Hepatocyte (in vitro differentiated cells): ENCODE data around the gene NOS1. TPM values are rescaled to one million over a fixed set of nuclear protein-coding genes. Genes with fewer than 3 reads are reported as not detected.

ENCODE experiments used
- DNase-seq: peaks from one replicate; pipeline ENCODE4 v3.0.0-alpha.2; 2016; ENCODE audit warnings: low spot score
- H2AFZ ChIP-seq: fragments of 200-600 bp; sonication (generic); 2 replicates; pipeline ENCODE4 v1.6.0; 2016; ENCODE audit warnings: antibody characterized with exemption, mild to moderate bottlenecking
- H3K27ac ChIP-seq: fragments of 200-600 bp; sonication (generic); 2 replicates; pipeline ENCODE4 v1.5.1; 2016; ENCODE audit warnings: mild to moderate bottlenecking
- H3K27me3 ChIP-seq: fragments of 200-600 bp; sonication (generic); 2 replicates; pipeline ENCODE4 v1.6.1; 2016
- H3K36me3 ChIP-seq: fragments of 200-600 bp; sonication (generic); replicated peaks from 2 replicates; pipeline ENCODE4 v1.5.1; 2016; ENCODE audit warnings: low read depth; ENCODE audit not compliant: insufficient read depth
- H3K4me1 ChIP-seq: fragments of 200-600 bp; sonication (generic); 2 replicates; pipeline ENCODE4 v1.5.1; 2016; ENCODE audit warnings: mild to moderate bottlenecking, moderate library complexity; ENCODE audit not compliant: insufficient read depth
- H3K4me2 ChIP-seq: fragments of 200-600 bp; sonication (generic); 2 replicates; pipeline ENCODE4 v1.6.0; 2016
- H3K4me3 ChIP-seq: fragments of 200-600 bp; sonication (generic); 2 replicates; pipeline ENCODE4 v1.5.1; 2016; ENCODE audit warnings: mild to moderate bottlenecking
- H3K79me2 ChIP-seq: fragments of 200-600 bp; sonication (generic); 2 replicates; pipeline ENCODE4 v1.6.0; 2017; ENCODE audit warnings: mild to moderate bottlenecking
- H3K9me2 ChIP-seq: fragments of 200-600 bp; sonication (generic); replicated peaks from 2 replicates; pipeline ENCODE4 v1.6.0; 2017; ENCODE audit warnings: mild to moderate bottlenecking; ENCODE audit not compliant: insufficient read depth
- H3K9me3 ChIP-seq: fragments of 200-600 bp; sonication (generic); 2 replicates; pipeline ENCODE4 v1.5.1; 2016; ENCODE audit warnings: low read depth, mild to moderate bottlenecking
- H4K20me1 ChIP-seq: fragments of 200-600 bp; sonication (generic); 2 replicates; pipeline ENCODE4 v1.6.0; 2016; ENCODE audit warnings: mild to moderate bottlenecking; ENCODE audit not compliant: insufficient read depth, poor library complexity, severe bottlenecking
- EZH2 ChIP-seq: fragments of 200-600 bp; sonication (generic); IDR thresholded peaks from 2 replicates; pipeline ENCODE4 v1.6.1; 2016; ENCODE audit warnings: antibody characterized with exemption, mild to moderate bottlenecking, borderline replicate concordance
- EZH2phosphoT487 ChIP-seq: fragments of 200-600 bp; sonication (generic); IDR thresholded peaks from one replicate; pipeline ENCODE4 v1.6.1; 2018; ENCODE audit warnings: antibody characterized with exemption, mild to moderate bottlenecking, low read depth, moderate library complexity; ENCODE audit not compliant: unreplicated experiment, severe bottlenecking
- WGBS: methylation state at CpG from one replicate; pipeline ENCODE4 v1.1.6; 2016; ENCODE audit warnings: low lambda C conversion rate; ENCODE audit errors: missing lambda C conversion rate; 5-methylcytosine and 5-hydroxymethylcytosine counted together
- polyA plus RNA-seq: library from polyadenylated mRNA; unstranded; fragments of >200 nt; fragmentation: Nextera tagmentation; extraction: Ambion mirVana; gene quantifications from 2 replicates; pipeline ENCODE4 v1.2.1, GENCODE V29; 2016
- total RNA-seq: library from RNA; depleted of rRNA; stranded (reverse); fragments of >200 nt; gene quantifications from 2 replicates; pipeline ENCODE4 v1.2.3, GENCODE V29; 2014
- TF ChIP-seq, protein P1 (sequence below): fragments of 200-600 bp; sonication (generic); IDR thresholded peaks from 2 replicates; pipeline ENCODE4 v1.5.1; 2016; ENCODE audit warnings: antibody characterized with exemption, mild to moderate bottlenecking; ENCODE audit not compliant: poor library complexity

NOS1 gene
- total and polyA plus RNA-seq, 2 experiments from 2014 or later, result not detected

DNA sequence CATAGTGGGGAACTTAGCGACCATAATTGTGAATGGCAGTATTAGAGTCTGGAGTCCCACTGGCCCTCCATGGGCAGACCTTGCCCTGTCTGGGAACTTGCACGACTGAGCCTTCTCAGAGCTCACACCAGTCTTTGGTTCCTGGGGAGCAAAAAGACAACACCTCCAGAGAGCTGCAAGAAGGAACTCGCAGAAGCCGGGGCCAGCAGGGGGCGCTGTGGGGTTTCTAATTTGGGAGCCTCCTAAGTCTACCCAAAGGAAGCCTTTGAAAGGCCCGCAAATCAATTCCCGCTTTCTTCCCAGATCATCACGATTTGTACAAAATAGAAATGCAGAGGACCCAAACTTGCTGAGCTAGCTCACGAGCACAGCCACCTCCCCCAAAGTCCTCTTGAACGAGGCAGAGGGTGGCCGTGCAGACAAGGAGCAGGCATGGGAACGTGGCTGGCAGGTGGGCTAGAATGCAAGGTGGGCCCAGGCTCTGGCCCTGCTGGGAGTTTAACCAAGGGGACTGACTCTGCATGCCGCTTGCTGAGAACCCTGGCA, 124.9 kb downstream of the NOS1 start:
- WGBS, result 14% methylated on average over 13 of the region's 13 CpGs
- H3K4me3 ChIP-seq, result no peak overlapping the region
- peak; percentile 84 for DNase-seq
- peaks cover 3% of the 10 kb centered on the region for H3K27me3 ChIP-seq
- H3K36me3 ChIP-seq, result no peaks in the 10 kb centered on the region
- no peaks in the 10 kb centered on the region for H3K9me3 ChIP-seq
- TF ChIP-seq EZH2, result no peak
- TF ChIP-seq, protein P1, sequence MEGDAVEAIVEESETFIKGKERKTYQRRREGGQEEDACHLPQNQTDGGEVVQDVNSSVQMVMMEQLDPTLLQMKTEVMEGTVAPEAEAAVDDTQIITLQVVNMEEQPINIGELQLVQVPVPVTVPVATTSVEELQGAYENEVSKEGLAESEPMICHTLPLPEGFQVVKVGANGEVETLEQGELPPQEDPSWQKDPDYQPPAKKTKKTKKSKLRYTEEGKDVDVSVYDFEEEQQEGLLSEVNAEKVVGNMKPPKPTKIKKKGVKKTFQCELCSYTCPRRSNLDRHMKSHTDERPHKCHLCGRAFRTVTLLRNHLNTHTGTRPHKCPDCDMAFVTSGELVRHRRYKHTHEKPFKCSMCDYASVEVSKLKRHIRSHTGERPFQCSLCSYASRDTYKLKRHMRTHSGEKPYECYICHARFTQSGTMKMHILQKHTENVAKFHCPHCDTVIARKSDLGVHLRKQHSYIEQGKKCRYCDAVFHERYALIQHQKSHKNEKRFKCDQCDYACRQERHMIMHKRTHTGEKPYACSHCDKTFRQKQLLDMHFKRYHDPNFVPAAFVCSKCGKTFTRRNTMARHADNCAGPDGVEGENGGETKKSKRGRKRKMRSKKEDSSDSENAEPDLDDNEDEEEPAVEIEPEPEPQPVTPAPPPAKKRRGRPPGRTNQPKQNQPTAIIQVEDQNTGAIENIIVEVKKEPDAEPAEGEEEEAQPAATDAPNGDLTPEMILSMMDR, result peak; percentile 78
- H2AFZ ChIP-seq, result no peak overlapping the region
- H3K27ac ChIP-seq, result no peak overlapping the region
- H3K79me2 ChIP-seq, result no peaks in the 10 kb centered on the region
- no peaks in the 10 kb centered on the region for H4K20me1 ChIP-seq
- no peaks in the 10 kb centered on the region for H3K9me2 ChIP-seq
- no peaks in the 10 kb centered on the region for H3K4me1 ChIP-seq
- no peak overlapping the region for H3K4me2 ChIP-seq

DNA sequence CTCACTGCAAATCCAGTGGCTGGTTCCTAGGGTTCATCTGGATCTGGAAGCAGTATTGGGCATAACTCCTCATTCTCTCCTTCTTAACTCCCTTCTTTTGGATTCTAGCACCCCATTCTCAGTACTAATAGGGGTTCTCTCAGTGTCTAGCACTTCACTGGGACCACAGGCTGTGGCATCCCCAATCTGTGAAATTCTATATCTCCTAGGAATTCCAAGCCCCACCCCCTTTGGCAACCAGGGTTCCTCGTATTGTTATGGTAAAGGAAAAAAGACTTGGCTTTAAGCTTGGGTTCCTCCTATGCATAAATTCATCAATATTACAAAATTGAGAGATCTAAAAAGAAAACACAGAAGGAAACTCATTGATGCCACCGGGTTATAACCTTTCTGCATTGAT, 126.2 kb downstream of the NOS1 start:
- Histone ChIP-seq H3K36me3 (no peaks in the 10 kb centered on the region), H2AFZ (no peak overlapping the region), H3K4me3 (no peak overlapping the region), H3K4me1 (no peaks in the 10 kb centered on the region), H3K9me2 (no peaks in the 10 kb centered on the region), H4K20me1 (no peaks in the 10 kb centered on the region), H3K9me3 (no peaks in the 10 kb centered on the region), H3K27ac (no peak overlapping the region), H3K27me3 (peaks cover 3% of the 10 kb centered on the region), H3K4me2 (no peak overlapping the region), H3K79me2 (no peaks in the 10 kb centered on the region)
- no peak for DNase-seq
- 39% methylated on average over 2 of the region's 2 CpGs for WGBS
- TF ChIP-seq EZH2 (no peak), EZH2phosphoT487 (no peak)
- TF ChIP-seq, protein P1, result no peak

DNA sequence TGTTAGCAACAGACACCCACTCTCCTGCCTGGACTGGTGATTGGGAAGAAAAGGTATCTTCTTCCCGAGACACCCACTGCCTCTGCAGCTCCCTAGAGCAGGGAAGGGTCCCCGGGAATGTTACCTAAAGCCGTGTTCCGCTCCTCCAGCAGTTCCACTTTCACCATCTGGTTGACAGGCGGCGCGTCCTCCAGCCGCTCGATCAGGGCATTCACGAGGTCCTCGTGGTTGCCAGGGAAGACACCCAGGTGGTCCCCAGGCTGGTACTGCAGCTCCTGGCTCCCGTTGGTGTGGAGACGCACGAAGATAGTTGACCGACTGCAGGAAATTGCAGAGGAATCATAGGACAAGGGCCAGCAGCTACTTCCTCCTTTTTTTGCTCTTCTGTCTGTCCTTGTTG, 127.0 kb downstream of the NOS1 start:
- WGBS, result 94% methylated on average over 15 of the region's 15 CpGs
- Histone ChIP-seq H3K9me2 (no peaks in the 10 kb centered on the region), H3K4me3 (no peak overlapping the region)

More for the DNA sequence above, 127.0 kb downstream of the NOS1 start:
- Histone ChIP-seq H3K9me3 (no peaks in the 10 kb centered on the region), H3K4me1 (no peaks in the 10 kb centered on the region), H4K20me1 (no peaks in the 10 kb centered on the region), H3K36me3 (no peaks in the 10 kb centered on the region), H3K4me2 (no peak overlapping the region), H2AFZ (no peak overlapping the region), H3K27ac (no peak overlapping the region), H3K27me3 (peaks cover 3% of the 10 kb centered on the region), H3K79me2 (no peaks in the 10 kb centered on the region)
- no peak for DNase-seq
- no peak for TF ChIP-seq EZH2phosphoT487
- TF ChIP-seq, protein P1, result no peak
- TF ChIP-seq EZH2, result no peak
